Amniotic epithelial cell (primary cell): ENCODE measurements around the gene UCN3.
"Not testable (repeated sequence)": the region's sequence is repeated elsewhere in the genome, so short reads cannot be mapped to it uniquely, and the experiment has no call there.

Source experiments
- DNase-seq: peaks from one replicate; pipeline ENCODE4 v3.0.0-alpha.2; 2010; ENCODE audit warnings: low read depth

Gene UCN3

GRCh38 chr10:5410787-5411186, 46.0 kb downstream of the UCN3 start:
- DNase-seq: not testable (repeated sequence)

GRCh38 chr10:5411941-5412276, 47.1 kb downstream of the UCN3 start:
- DNase-seq: no peak

GRCh38 chr10:5412277-5412941, 47.6 kb downstream of the UCN3 start, which contains the start of gene NET1:
Gene NET1, plus strand, starts transcription at chr10:5412557. Its CDS starts 136 bp downstream, at chr10:5412693.
- peak; percentile 73 for DNase-seq

- peak; percentile 55 for DNase-seq
Measured at GRCh38 chr10:5413012-5413938, 48.5 kb downstream of the UCN3 start.

- DNase-seq: no peak
Measured at GRCh38 chr10:5416981-5417380, 52.2 kb downstream of the UCN3 start.

GRCh38 chr10:5418584-5418983, 53.8 kb downstream of the UCN3 start:
- no peak for DNase-seq

- peak; percentile 77 for DNase-seq
Measured at GRCh38 chr10:5419466-5420094, 54.8 kb downstream of the UCN3 start.

- DNase-seq: peak; percentile 49
Measured at GRCh38 chr10:5423771-5424170, 59.0 kb downstream of the UCN3 start.
